Renal cortex interstitium (tissue), 11 donors: ENCODE data around the gene SLBP. TPM values are rescaled to one million over a fixed set of nuclear protein-coding genes. Genes with fewer than 3 reads are reported as not detected.

Experiments used
- DNase-seq, 11 donors: peaks; one replicate each; pipeline ENCODE4 v3.0.0-alpha.2; 2013; ENCODE audit warnings: low read depth in 9 of 11, low spot score in 4 of 11; ENCODE audit errors: extremely low read depth in 1 of 11
- polyA plus RNA-seq, 3 donors: library from polyadenylated mRNA; unstranded; fragments of 120-200 nt; gene quantifications; one replicate each; pipeline ENCODE4 v1.2.1, GENCODE V29; 2013; ENCODE audit not compliant: insufficient read length in 3 of 3

Gene SLBP
- polyA plus RNA-seq, 3 donors, result 73.1 to 105 (median 89.0) TPM

DNA sequence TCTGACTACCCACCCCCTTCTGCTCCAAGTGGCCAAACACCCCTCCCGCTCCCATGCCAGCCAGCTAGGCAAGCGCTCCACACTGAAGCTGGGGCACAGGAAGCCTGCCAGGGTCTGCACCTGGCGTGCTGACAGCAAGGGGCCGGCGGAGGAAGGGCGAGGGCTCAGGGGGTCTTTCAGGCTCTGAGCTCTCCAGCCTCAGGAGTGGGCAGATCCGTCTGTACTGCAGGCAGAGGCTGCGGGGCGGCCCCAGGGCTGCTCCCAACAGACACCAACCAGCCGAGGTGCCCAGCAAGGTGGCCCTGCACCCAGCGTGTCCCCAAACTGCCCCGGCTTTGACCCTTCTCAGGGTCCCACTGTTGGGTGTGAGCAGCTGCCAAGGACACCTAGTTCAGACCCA is 42.8 kb downstream of the SLBP start:
- no peak for DNase-seq

DNA sequence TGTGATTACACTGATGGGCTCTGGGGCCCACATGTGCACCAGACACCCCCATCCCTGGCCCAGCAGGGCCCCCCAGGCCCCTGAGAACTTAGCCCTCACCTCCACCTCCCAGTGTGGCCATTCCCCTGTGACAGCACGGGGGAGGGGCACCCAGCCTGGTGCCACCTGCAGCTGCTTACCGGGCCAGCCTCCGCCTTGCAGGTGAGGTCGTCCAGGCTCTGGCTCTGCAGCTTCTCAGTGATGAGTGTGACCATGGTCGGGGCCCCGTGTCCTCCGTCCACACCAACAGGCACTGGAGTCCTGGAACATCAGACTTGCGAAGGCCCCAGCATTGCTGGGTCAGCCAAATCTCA is 43.7 kb downstream of the SLBP start:
- DNase-seq, result no peak

DNA sequence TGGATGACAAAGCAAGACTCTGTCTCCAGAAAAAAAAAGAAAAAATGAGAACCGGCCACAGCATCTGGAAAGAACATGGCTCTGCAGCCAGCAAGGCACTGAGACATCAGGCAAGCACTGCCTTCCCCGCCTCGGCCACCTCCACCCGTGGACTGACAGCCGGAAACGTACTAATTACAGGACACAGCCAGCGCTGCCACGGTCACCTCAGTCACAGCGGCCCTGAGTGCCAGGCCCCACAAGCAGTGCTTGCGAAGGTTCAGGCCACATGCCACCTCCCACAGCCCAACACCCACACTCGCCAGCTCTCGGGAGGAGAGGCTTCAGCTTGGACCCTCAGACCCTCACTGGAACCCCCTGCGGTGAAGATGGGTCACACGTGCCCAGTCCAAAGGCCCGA is 44.8 kb downstream of the SLBP start:
- no peak for DNase-seq

DNA sequence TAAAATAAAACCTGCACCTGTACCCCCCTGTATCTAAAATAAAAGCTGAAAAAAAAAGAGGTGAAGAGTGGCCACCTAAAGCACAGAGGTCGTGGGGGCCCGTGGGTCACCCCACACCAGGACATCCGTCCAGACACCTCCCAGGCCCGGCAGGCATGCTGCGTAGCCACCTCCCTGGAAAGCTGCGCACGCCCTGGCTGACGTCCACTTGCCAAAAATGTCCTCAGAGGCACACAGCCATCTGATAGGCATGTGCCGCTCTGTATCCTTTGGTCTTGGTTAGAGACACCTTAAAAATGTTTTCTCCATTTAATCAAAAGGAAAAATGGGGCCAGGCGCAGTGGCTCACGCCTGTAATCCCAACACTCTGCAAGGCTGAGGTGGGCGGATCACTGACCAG is 45.7 kb downstream of the SLBP start:
- DNase-seq, result no peak

DNA sequence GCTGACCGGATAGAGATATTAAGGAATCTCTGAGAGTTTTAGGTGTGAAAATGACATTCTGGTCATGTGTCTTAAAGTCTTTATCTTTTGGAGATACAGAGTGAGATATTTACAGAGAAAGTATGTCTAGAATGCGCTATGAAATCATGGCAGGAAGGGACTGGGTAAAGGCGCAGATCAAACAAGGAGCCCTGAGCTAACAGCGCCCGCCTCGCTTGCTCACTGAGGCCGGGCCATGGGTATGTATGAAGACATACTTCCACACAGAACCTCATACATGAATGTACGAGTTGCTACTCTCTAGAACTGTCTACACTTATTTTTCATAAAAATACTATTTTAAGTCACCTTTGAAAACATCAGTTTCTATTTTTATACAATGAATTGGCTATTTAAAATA is 48.0 kb downstream of the SLBP start:
- no peak for DNase-seq

DNA sequence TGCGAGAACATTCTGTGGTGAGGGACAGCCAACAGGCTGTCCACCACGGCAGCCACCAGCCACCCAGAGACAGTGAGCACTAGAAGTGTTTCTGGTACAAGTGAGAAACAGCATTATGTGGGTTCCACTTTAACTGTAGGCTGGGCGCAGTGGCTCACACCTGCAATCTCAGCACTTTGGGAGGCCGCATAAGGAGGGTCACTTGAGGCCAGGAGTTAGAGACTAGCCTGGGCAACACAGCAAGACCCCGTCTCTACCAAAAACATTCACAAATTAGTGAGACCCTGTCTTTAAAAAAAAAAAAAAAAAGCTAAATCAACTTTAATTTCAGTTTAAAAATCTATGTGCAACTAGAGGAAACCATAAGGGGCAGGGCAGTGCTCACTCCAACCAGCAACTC is 48.6 kb downstream of the SLBP start:
- no peak for DNase-seq

DNA sequence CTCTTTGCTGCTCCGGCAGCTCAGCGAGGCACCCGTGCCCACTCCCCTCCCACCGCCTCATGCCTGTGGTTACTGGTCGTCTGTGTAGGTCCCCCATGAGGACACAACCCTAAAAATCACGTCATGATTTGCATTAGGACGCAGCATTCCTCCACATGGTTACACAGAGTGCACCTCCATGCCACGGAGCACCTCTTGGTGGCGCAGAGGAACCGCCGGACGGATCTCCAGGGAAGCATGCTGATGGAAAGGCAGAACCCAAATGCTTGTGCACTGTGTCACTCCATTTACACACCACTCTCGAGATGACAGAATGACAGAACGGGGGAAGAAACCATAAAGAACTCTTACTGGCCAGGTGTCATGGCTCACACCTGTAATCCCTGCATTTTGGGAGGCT is 50.4 kb downstream of the SLBP start:
- DNase-seq, result no peak

DNA sequence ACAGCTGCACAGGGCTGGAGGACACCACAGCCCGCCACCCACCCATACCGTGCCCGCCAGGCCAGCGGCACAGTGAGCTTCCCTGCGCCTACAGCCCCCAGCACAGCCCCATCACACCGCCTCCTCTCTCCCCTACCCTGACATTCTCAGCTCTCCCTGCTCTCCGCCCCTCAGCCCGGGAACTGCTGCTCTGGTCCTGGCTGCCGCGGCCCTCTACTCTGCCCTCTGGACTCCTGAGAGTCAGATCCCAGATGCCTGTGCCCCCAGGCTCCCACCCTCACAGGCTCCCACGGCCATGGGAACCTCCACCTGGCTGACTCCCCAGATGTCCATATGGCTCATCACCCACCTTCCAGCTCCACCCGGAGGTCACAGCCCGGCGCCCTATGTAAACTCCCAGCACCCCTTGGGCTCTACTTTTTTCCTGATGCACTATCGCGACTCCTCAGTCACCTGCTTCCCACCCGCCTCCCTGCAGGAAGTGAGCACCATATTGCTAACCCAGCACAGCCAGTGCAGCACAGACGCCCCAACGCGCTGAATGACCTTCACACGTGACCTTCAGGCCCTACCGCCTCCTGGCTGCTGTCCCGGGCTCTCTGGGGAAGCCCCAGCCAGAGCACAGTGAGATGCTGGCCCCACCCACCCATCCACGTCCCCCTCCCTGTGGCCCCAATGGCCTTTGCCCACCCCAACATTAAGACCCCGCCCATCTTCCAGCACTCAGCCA is 51.0 kb downstream of the SLBP start:
- no peak for DNase-seq

DNA sequence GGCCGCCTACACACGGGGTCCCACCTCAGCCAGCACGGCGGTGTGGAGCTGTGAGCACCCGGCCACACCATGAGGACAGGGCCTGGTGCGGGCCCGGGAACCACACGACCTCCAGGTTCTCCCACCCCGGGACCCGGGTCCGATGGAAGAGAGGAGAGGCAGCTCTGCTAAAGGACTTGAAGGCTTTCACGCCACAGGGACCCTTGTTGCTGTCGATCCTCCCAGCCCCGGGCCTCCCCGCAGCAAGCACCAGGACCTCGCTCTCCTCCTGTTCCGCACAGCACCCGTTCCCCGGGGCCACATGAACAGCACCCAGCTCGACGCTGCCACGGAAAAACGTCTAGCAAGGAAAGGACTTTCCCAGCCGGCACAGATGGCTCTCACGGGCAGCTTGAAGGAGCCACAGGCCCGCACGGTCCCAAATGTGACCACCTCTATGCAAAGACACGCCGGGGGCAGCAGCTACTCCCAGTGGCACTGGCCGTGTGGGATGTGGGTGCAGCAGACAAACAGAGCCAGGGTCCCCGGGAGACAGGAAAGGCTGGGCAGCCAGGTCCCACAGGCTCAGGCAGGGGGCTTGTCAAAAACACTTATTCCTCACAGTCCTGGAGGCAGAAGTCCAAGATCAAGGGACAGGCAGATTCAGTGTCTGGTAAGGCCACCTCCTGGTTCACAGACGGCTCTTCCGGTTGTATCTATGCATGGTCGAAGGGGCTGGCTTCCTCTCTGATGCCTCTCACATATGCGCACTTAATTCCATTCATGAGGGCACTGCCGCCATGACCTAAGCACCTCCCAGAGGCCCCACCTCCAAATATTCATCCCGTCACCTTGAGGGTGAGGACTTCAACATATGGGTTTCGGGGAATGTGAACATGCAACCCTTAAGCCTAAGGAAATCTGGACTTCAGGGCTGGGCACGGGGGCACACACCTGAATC is 52.7 kb downstream of the SLBP start:
- DNase-seq, result no peak

DNA sequence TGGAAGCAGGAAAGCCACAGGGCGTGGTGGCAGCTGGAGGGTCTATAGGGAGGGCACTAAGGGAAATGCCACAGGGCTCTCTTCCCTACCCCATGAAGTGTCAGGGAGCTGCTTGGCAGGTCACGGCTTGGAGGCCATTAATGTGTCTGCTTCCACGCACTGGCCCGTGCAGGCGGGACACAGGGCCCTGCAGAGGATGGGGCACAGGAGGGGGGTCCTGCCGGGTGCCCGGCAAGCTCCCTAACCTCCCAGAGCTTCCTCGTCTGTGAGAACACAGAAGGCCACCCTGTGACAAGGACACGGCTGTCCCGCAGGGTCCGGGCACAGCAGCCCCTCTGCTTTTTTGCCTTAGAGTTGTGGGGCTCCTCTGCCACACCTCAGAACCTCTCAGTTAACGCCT is 53.5 kb downstream of the SLBP start:
- DNase-seq, result no peak

DNA sequence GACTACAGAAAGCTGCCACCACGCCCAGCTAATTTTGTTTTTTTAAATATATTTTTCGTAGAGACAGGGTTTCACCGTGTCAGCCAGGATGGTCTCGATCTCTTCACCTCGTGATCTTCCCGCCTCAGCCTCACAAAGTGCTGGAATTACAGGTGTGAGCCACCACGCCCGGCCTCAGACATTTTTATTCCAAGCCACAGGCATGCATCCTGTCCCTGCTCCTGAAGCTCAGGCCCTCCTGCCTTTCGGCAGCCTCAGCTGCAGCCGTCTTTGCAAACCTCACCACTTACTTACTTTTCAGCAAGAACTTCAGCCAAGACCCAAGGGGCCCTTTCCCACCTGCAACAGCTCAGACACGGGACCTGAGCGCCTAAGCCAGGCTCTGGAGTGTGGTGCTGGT is 54.0 kb downstream of the SLBP start:
- DNase-seq, result no peak

DNA sequence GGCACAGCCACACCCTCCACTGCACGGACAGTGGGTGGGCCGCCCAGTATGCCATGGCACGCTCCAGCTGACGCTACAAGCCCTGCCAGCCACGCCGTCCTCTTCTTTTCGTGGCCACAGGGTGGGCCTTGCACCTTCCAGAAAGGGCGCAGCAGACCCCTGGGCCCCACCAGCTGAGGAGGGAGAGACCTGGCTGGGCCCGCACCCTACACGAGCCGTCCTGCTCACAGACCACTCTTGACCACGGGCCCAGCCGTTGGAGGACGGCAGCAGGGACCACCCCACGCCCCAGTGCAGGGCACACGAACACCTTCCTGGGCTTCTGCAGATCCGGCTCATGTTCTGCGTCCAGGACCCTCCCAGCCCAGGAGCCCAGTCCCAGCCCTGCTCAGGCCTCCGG is 55.1 kb downstream of the SLBP start:
- DNase-seq, result no peak

DNA sequence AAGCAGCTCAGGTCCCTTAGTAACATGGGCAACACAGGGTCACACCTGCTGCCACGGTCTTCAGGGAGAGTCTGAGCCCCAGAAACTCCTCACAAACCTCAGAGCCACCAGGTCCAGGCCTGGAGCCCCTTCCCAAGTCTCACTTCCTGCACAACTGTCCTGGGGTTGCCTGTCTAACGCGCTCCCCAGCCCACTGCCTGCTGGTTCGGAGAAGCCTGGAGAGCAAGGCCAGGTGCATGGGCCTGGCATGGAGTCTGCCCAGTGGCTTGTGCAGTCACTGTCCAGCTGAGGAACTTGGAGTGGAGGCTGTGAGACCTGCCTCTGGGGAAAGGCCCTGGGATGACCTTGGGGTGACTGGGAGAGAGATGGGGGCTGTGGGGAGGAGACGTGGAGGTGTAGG is 56.0 kb downstream of the SLBP start:
- DNase-seq, result no peak

DNA sequence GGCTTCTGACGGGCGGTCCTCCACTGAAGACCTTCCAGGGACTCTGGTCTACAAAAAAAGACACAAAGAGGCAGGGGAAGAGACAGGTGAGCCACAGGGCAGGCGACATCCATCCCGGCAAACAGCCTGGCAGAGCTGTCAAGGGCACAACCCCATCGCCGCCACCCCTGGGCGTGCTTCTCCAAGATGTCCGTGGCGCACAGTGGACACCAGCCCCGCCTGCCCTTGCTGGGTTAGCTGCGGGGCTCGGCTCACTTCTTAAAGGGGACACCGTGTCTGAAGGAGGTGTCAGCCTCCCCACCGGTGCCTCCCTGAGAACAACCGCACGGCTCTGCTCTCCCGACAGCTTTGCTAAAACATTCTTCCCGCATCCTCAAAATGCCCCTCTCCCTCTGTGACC is 56.4 kb downstream of the SLBP start:
- no peak for DNase-seq

DNA sequence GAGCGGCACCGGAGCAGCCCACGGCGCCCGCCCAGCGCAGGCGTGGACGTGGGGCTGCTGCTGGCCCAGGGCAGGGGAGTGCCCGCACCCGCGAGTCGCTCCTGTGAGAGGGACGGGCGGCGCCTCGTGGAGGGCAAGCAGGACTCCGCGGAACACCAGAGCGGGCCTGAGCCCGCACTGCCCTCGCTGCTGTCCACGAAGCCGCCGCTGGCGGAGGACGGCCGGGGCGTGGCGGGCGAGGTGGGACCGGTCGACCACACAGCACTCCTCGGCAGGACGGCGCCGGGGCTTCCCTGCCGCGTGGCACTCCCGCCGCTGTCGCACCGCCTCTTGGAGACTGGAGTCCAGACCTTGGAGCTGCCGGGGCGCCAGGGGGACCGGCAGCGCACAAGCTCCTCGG is 57.0 kb downstream of the SLBP start:
- no peak for DNase-seq

DNA sequence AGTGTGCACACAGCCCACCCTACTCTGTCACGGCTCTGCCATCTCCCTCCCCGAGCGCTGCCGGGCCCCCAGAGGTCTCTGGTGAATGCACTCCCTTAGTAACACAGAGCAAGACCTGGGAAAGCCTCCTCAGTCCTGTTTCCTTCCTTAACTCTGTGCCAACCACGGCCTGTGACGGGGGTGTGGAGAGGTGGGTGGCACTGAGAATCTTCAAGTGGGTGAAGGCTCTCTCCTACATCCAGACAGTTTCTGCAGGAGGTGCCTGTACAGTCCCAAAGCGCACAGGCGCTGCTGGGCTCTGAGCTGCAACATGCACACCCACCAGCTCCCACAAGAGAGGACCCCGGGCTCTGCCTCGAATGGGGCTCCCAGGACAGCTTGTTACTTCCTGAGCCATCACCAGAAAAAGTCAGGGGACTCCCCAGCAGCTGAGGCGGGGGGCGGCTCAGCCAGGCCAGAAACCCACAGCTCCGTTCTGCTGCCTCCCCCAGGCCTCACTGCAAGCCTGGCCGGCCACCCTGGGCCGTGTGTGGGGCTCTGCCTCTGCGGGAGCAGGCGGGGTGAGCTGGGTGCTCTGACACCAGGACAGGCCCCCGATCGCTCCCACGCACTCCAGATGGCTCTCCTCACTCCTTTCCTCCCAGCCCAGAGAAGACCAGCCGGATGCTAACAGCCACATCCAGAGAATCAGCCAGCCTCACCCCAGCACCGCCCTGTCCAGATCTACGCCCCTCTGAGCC is 57.7 kb downstream of the SLBP start:
- DNase-seq, result peak in 8 of 11 donors; percentile 4 to 47 (median 34)

DNA sequence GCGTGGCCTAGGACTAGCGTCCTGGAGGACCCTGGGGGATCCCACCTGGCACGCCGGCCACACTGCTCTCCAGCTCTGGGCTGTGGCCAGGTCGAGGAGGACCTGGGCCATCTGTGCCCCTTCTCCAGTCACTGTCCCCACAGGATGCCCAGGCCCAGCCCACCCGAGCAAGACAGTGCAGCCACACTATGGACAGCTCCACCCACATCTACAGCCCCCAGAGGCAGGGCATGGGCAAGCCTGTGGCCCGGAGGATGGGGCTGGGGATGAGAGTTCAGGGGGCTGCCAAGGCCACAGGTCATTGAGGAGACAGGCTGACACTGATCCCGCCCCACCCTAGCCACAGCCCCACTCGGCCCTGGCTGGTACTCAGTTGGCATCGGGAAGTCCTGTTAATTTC is 58.3 kb downstream of the SLBP start:
- no peak for DNase-seq

DNA sequence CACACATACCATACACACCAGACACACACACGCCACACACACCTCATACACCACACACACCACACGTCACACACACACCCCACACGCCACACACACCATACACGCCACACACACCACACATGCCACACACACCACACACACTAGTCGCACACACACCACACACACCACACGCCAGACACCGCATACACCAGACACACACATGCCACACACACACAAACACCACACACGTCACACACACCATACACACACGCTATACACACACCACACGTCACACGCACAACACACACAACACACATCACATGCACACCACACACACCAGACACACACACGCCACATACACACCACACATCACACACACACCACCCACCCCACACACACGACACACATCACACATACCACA is 60.0 kb downstream of the SLBP start:
- DNase-seq, result no peak

DNA sequence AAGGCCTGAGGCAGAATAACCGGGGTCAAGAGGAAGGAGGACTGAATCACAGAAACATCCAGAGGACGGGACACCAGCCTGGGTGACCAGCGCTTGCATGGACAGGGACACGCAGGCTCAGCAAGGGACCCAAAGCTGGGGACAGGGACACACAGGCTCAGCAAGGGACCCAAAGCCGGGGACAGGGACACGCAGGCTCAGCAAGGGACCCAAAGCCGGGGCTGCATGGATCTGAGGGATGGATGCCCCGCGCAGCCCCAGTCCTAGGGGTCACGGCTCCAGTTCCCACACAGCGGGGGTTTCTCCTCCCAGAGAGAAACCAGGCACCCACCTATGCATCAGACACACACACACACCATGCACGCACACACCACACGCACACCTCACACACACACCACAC is 60.5 kb downstream of the SLBP start:
- DNase-seq, result no peak

DNA sequence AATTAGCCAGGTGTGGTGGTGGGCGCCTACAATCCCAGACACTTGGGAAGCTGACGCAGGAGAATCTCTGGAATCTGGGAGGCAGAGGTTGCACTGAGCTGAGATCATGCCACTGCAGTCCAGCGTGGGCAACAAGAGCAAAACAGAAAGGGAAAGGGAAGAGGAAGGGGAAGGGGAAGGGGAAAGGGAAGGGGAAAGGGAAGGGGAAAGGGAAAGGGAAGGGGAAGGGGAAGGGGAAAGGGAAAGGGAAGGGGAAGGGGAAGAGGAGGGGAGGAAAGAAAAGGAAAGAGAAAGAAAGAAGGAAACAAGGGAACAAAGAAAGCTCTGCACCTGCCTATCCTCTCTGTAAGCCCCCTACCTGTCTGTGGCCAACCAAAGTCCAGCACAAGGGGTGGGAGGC is 63.2 kb downstream of the SLBP start:
- no peak for DNase-seq
